GM12891 (cell line): ENCODE data around the gene CHKA.

ENCODE experiments used
- PAX5 ChIP-seq: IDR thresholded peaks from 2 replicates; pipeline ENCODE4 v1.6.1; 2011; ENCODE audit warnings: low read length, moderate library complexity, mild to moderate bottlenecking; ENCODE audit not compliant: insufficient read depth, severe bottlenecking
- POLR2A ChIP-seq: IDR thresholded peaks from 2 replicates; pipeline ENCODE4 v1.6.1; 2011; ENCODE audit warnings: low read depth, low read length, control low read depth
- POLR2AphosphoS5 ChIP-seq: IDR thresholded peaks from 2 replicates; pipeline ENCODE4 v1.6.1; 2011; ENCODE audit warnings: low read depth, low read length, control low read depth
- TAF1 ChIP-seq: IDR thresholded peaks from 2 replicates; pipeline ENCODE4 v1.6.1; 2011; ENCODE audit warnings: low read depth, low read length, control low read depth

GRCh38 chr11:68066742-68067141, 54.4 kb downstream of the CHKA start:
- TF ChIP-seq PAX5 (no peak), POLR2A (no peak; the same call in 1 of the 2 replicates), POLR2AphosphoS5 (0 out of 2 replicates have a peak, but pooled peaks have one; percentile 44), TAF1 (no peak)
